NT2/D1 (cell line): ENCODE data around the gene WEE2.

ENCODE experiments used
- SUZ12 ChIP-seq: IDR thresholded peaks from 2 replicates; pipeline ENCODE4 v1.6.1; 2011; ENCODE audit not compliant: insufficient read length, insufficient read depth; ENCODE audit errors: extremely low read depth
- YY1 ChIP-seq: IDR thresholded peaks from 2 replicates; pipeline ENCODE4 v1.6.1; 2011; ENCODE audit not compliant: insufficient read length, insufficient read depth
- ZNF274 ChIP-seq: IDR thresholded peaks from 2 replicates; pipeline ENCODE4 v1.6.1; 2011; ENCODE audit warnings: mild to moderate bottlenecking, low read depth, low read length

GRCh38 chr7:141698247-141699015 is 9.7 kb upstream of the WEE2 start:
- TF ChIP-seq YY1 (no peak), ZNF274 (no peak), SUZ12 (no peak)
